AG10803 (cell line): ENCODE measurements around the gene CARS2.
A peak's percentile ranks its signal among the peaks of the same experiment; 100 is the strongest.
"Not testable (repeated sequence)": the region's sequence is repeated elsewhere in the genome, so short reads cannot be mapped to it uniquely, and the experiment has no call there.

Experiments
- DNase-seq: peaks from one replicate; pipeline ENCODE4 v3.0.0; 2010; ENCODE audit warnings: low read depth
- H3K4me3 ChIP-seq: 2 replicates; pipeline ENCODE4 v1.5.1; 2011; ENCODE audit warnings: mild to moderate bottlenecking, low read length, control low read depth
- TF ChIP-seq, protein P1 (sequence below): conservative IDR thresholded peaks from 2 replicates; pipeline ENCODE4 v1.5.1; 2011; ENCODE audit warnings: mild to moderate bottlenecking, low read length, control low read depth, inconsistent platforms

CARS2 gene

DNA sequence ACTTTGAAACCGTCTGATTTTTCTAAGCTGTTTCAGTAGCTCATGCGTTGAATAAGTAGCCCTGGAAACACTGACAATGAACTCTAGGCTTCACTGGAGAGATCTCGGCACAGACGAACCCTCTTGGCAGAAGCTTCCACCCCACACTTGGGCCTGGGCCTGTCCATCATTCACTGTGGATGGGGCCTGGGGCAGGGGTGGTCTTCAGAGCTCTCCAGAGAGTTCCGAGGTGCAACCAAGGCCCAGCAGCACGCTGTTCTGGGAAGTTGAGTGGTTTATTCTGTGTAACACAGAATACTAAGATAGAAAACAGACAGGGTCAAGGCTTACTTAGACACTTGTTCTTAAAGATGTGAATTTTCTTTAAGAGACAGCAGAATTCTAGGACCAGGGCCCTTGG, 68.6 kb downstream of the CARS2 start:
- no peak for DNase-seq
- TF ChIP-seq, protein P1, sequence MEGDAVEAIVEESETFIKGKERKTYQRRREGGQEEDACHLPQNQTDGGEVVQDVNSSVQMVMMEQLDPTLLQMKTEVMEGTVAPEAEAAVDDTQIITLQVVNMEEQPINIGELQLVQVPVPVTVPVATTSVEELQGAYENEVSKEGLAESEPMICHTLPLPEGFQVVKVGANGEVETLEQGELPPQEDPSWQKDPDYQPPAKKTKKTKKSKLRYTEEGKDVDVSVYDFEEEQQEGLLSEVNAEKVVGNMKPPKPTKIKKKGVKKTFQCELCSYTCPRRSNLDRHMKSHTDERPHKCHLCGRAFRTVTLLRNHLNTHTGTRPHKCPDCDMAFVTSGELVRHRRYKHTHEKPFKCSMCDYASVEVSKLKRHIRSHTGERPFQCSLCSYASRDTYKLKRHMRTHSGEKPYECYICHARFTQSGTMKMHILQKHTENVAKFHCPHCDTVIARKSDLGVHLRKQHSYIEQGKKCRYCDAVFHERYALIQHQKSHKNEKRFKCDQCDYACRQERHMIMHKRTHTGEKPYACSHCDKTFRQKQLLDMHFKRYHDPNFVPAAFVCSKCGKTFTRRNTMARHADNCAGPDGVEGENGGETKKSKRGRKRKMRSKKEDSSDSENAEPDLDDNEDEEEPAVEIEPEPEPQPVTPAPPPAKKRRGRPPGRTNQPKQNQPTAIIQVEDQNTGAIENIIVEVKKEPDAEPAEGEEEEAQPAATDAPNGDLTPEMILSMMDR, result no peak
- H3K4me3 ChIP-seq, result no peak overlapping the region

DNA sequence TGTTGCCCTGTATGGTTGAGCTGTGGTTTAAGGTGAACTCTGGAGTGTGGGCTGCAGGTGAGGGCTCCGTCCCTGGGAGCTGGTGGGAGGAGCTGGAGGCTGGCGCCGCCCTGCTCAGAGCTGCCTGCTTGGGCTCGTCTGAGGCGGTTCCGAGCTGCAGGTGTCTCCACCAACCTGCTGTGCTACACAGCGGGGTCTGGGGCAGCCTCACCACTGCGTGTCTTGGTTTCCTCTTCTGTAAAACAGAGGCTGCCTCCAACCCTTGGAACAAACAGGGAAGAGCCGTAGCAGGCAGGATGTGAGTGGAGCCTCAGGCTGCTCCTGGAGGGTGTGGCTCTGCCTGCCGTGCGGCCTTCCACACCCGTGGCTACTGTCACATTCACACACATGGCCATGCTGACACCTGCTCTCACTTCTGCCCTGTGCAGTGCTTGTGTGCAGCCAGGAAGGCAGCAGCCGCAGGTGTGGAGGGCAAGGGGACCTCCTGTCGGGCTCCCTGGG, 69.2 kb downstream of the CARS2 start:
- no peak for DNase-seq
- TF ChIP-seq, protein P1, result no peak
- H3K4me3 ChIP-seq, result no peak overlapping the region

- TF ChIP-seq, protein P1, result no peak
- H3K4me3 ChIP-seq, result no peak overlapping the region
- DNase-seq, result no peak
Observed at GRCh38 chr13:110636053-110636475, 69.9 kb downstream of the CARS2 start.

- TF ChIP-seq, protein P1, result no peak
- DNase-seq, result no peak
- H3K4me3 ChIP-seq, result no peak overlapping the region
Observed at GRCh38 chr13:110635405-110636002, 70.4 kb downstream of the CARS2 start.

GRCh38 chr13:110634558-110634957, 71.4 kb downstream of the CARS2 start:
- TF ChIP-seq, protein P1, result no peak

GRCh38 chr13:110633776-110634175, 72.1 kb downstream of the CARS2 start:
- TF ChIP-seq, protein P1, result no peak
- DNase-seq, result no peak
- no peak overlapping the region for H3K4me3 ChIP-seq

More at GRCh38 chr13:110634558-110634957, 71.4 kb downstream of the CARS2 start:
- peak; percentile 15 for DNase-seq
- H3K4me3 ChIP-seq, result no peak overlapping the region

GRCh38 chr13:110632255-110632654, 73.7 kb downstream of the CARS2 start:
- DNase-seq, H3K4me3 ChIP-seq: not testable (repeated sequence)
